ENCODE results near the gene RPP25L.

The RPP25L gene, protein sequence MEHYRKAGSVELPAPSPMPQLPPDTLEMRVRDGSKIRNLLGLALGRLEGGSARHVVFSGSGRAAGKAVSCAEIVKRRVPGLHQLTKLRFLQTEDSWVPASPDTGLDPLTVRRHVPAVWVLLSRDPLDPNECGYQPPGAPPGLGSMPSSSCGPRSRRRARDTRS

DNA sequence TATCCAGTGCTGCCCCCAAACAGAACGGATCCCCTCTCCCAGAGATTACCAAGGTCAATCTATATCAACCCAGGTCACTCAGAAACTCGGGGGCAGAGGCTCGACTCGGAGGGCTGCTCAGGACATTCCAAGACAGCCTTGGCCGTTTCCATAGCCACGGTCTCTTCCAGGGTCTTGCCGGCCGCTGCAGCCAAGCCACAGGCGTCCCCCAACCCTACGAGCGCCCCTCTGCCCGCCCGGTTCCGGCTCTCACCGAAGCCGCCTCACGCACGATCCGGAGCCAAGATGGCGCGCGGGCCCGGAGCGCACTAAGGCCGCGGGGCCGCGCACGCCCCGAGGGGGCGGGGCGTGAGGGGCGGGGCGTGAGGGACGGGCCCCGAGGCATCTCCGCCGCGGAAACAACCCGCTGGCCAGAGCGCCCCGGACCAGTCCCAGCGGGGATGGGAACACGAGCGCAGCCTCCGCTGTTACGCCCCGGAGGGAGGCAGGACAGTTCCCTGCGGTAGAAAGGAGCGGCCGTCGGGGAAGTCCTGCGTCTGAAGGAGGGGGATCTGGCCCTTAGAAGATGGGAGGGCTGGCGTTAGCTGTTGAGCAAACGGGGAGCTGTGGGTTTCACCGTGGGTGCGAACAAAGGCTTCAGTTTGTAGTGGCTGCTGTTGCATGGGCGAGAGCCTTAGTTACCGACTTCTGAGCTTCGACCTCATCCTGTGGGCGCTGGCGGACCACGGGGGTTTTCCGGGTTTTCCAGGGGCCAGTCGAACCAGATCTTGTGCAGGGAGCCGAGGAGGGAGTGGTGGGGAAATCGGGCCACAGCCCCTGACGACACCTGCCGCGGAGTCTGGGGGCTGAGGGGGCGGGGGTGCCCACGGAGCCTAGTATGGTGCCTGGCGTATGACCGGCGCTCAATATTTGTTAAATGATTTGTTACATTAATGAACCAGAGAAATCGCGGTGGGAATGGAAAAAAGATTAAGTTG, at the start of gene RPP25L:
Gene RPP25L, minus strand, starts transcription at position 287 of the 977 bp plus-strand sequence. CDS start 801 bp downstream, outside the sequence.
- Histone ChIP-seq H3K27me3 (ENCODE audit: insufficient read depth, low read depth, severe bottlenecking) (no peaks in the 10 kb centered on the region), H3K27ac (peak within 1 kb of the TSS; percentile 93), H3K4me3 (ENCODE audit: low read depth, low read length) (peak within 1 kb of the TSS; percentile 93), H3K9me3 (ENCODE audit: severe bottlenecking) (no peaks in the 10 kb centered on the region), H3K36me3 (peaks cover 5% of the 10 kb centered on the region)
- DNase-seq = peak; percentile 77
- TF ChIP-seq, protein P1, sequence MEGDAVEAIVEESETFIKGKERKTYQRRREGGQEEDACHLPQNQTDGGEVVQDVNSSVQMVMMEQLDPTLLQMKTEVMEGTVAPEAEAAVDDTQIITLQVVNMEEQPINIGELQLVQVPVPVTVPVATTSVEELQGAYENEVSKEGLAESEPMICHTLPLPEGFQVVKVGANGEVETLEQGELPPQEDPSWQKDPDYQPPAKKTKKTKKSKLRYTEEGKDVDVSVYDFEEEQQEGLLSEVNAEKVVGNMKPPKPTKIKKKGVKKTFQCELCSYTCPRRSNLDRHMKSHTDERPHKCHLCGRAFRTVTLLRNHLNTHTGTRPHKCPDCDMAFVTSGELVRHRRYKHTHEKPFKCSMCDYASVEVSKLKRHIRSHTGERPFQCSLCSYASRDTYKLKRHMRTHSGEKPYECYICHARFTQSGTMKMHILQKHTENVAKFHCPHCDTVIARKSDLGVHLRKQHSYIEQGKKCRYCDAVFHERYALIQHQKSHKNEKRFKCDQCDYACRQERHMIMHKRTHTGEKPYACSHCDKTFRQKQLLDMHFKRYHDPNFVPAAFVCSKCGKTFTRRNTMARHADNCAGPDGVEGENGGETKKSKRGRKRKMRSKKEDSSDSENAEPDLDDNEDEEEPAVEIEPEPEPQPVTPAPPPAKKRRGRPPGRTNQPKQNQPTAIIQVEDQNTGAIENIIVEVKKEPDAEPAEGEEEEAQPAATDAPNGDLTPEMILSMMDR (IDR thresholded peaks at IDR 0.05; ENCODE audit: low read depth, low read length) = no peak

DNA sequence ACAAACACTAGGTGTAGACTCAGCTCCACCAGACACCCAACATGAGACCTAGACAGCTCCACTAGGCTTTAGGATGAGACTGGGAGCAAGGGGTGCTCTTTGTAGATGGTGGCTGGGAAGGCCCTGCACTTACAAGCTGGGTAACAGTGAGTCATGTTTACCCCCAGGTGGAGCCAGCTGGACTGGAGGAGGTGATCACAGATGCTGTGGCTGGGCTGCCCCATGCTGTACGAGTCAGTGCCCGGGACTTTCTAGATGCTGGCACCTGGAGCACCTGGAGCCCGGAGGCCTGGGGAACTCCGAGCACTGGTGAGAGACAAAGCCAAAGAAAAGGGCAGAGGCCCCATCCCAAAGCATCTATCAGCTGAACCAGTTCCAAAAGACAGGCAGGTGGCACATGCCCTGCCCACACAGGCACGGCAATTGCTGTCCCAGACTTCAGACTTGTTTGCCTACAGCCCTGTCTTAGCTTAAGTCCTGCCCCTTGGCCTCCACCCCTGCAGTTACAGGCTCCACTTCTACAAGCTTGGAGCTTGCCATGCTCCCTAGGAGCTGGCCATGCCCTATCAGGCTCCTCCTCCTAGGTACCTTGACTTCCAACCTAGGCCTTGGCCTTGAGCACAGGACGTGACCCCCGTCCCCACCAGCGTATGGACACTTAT, 47.8 kb upstream of the RPP25L start:
- Histone ChIP-seq H3K9me3 (ENCODE audit: severe bottlenecking) (no peaks in the 10 kb centered on the region), H3K27ac (no peak overlapping the region), H3K4me3 (ENCODE audit: low read depth, low read length) (no peak overlapping the region), H3K27me3 (ENCODE audit: insufficient read depth, low read depth, severe bottlenecking) (no peaks in the 10 kb centered on the region), H3K36me3 (no peaks in the 10 kb centered on the region; the same call in none of the 2 replicates)
- DNase-seq = no peak
- TF ChIP-seq, protein P1 (IDR thresholded peaks at IDR 0.05; ENCODE audit: low read depth, low read length) = no peak

DNA sequence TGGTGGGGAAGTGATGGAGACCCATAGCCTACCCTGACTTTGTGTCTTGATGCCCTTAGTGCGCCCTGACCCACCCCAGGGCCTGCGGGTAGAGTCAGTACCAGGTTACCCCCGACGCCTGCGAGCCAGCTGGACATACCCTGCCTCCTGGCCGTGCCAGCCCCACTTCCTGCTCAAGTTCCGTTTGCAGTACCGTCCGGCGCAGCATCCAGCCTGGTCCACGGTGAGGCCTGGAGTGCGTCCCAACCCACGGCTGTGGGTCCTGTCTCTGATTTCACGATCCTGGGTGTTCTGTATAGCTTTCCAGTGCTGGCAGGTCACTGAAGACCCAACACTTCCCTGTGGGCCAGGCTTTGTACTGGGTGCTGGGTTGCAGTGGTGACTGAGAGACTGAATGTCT, 46.6 kb upstream of the RPP25L start:
- DNase-seq = no peak
- H3K4me3 ChIP-seq (ENCODE audit: low read depth, low read length) = no peak overlapping the region
- H3K36me3 ChIP-seq = no peaks in the 10 kb centered on the region; the same call in none of the 2 replicates
- TF ChIP-seq, protein P1 (IDR thresholded peaks at IDR 0.05; ENCODE audit: low read depth, low read length) = no peak
- no peaks in the 10 kb centered on the region for H3K9me3 ChIP-seq (ENCODE audit: severe bottlenecking)
- H3K27me3 ChIP-seq (ENCODE audit: insufficient read depth, low read depth, severe bottlenecking) = no peaks in the 10 kb centered on the region
- H3K27ac ChIP-seq = no peak overlapping the region

GRCh38 chr9:34656992-34657391, 45.1 kb upstream of the RPP25L start:
- H3K27me3 ChIP-seq (ENCODE audit: insufficient read depth, low read depth, severe bottlenecking) = no peaks in the 10 kb centered on the region
- H3K9me3 ChIP-seq (ENCODE audit: severe bottlenecking) = no peaks in the 10 kb centered on the region
- no peak overlapping the region for H3K4me3 ChIP-seq (ENCODE audit: low read depth, low read length)
- no peak for DNase-seq
- TF ChIP-seq, protein P1 (IDR thresholded peaks at IDR 0.05; ENCODE audit: low read depth, low read length) = no peak
- no peaks in the 10 kb centered on the region; the same call in none of the 2 replicates for H3K36me3 ChIP-seq
- no peak overlapping the region for H3K27ac ChIP-seq

GRCh38 chr9:34655394-34655793, 43.5 kb upstream of the RPP25L start:
- Histone ChIP-seq H3K36me3 (no peaks in the 10 kb centered on the region; the same call in 1 of the 2 replicates), H3K4me3 (ENCODE audit: low read depth, low read length) (no peak overlapping the region), H3K27ac (no peak overlapping the region), H3K9me3 (ENCODE audit: severe bottlenecking) (no peaks in the 10 kb centered on the region), H3K27me3 (ENCODE audit: insufficient read depth, low read depth, severe bottlenecking) (no peaks in the 10 kb centered on the region)
- TF ChIP-seq, protein P1 (IDR thresholded peaks at IDR 0.05; ENCODE audit: low read depth, low read length) = no peak
- no peak for DNase-seq

Measured in WERI-Rb-1 (cell line).